Vagina (tissue), 2 donors: Measurements from ENCODE around the gene TEKTIP1.

Experiments used
- POLR2A ChIP-seq, 2 donors: fragments of 450-650 bp; IDR thresholded peaks; one replicate each; pipeline ENCODE4 v1.6.1; 2017; ENCODE audit warnings: antibody characterized with exemption in 2 of 2, mild to moderate bottlenecking in 2 of 2, moderate library complexity in 2 of 2
- TF ChIP-seq, protein P1 (sequence below), 3 experiments: fragments of 450-650 bp in 2 of 3; fragments of 200-600 bp in 1 of 3; sonication (generic) in 1 of 3; IDR thresholded peaks; one replicate each; pipeline ENCODE4 v1.5.1; 2017 to 2019; ENCODE audit warnings: antibody characterized with exemption in 3 of 3, mild to moderate bottlenecking in 2 of 3, moderate library complexity in 2 of 3

DNA sequence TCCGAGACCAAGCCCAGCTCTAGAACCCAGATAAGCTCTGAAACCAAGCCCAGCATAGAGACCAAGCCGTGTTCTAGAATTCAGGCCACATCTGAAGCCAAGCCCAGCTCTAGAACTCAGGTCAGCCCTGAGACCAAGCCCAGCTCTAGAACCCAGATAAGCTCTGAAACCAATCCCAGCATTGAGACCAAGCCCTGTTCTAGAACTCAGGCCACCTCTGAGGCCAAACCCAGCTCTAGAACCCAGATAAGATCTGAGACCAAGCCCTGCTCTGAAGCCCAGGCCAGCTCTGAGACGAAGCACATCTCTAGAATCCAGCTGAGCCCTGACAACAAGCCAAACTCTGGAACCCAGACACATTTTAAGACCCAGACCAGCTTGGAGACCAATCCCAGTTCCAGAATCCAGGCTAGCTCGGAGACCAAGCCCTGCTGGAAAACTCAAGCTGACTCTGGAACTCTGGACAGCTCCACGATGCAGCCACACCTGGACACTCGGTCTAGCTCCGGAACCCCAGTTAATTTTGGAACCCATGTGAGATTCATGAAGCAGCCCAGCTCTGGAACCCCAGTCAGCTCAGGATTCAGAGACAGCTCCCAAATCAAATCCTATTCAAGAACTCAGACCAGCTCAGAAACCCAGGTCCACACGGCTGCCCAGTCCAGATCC, 52.2 kb downstream of the TEKTIP1 start:
- TF ChIP-seq, protein P1, sequence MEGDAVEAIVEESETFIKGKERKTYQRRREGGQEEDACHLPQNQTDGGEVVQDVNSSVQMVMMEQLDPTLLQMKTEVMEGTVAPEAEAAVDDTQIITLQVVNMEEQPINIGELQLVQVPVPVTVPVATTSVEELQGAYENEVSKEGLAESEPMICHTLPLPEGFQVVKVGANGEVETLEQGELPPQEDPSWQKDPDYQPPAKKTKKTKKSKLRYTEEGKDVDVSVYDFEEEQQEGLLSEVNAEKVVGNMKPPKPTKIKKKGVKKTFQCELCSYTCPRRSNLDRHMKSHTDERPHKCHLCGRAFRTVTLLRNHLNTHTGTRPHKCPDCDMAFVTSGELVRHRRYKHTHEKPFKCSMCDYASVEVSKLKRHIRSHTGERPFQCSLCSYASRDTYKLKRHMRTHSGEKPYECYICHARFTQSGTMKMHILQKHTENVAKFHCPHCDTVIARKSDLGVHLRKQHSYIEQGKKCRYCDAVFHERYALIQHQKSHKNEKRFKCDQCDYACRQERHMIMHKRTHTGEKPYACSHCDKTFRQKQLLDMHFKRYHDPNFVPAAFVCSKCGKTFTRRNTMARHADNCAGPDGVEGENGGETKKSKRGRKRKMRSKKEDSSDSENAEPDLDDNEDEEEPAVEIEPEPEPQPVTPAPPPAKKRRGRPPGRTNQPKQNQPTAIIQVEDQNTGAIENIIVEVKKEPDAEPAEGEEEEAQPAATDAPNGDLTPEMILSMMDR (IDR thresholded peaks at IDR 0.05): no peak
- TF ChIP-seq POLR2A (IDR thresholded peaks at IDR 0.05): no peak
